PC-3 (cell line): ENCODE data around the gene VNN1.

Experiments used
- EZH2 ChIP-seq: fragments of 300-600 bp; sonication (generic); IDR thresholded peaks from one replicate; pipeline ENCODE4 v1.6.1; 2017; ENCODE audit warnings: antibody characterized with exemption, mild to moderate bottlenecking, low read length; ENCODE audit not compliant: unreplicated experiment
- TF ChIP-seq, protein P1 (sequence below): fragments of 300-600 bp; sonication (generic); conservative IDR thresholded peaks from 2 replicates; pipeline ENCODE4 v1.5.1; 2017; ENCODE audit warnings: antibody characterized with exemption, low read depth, mild to moderate bottlenecking, low read length

DNA sequence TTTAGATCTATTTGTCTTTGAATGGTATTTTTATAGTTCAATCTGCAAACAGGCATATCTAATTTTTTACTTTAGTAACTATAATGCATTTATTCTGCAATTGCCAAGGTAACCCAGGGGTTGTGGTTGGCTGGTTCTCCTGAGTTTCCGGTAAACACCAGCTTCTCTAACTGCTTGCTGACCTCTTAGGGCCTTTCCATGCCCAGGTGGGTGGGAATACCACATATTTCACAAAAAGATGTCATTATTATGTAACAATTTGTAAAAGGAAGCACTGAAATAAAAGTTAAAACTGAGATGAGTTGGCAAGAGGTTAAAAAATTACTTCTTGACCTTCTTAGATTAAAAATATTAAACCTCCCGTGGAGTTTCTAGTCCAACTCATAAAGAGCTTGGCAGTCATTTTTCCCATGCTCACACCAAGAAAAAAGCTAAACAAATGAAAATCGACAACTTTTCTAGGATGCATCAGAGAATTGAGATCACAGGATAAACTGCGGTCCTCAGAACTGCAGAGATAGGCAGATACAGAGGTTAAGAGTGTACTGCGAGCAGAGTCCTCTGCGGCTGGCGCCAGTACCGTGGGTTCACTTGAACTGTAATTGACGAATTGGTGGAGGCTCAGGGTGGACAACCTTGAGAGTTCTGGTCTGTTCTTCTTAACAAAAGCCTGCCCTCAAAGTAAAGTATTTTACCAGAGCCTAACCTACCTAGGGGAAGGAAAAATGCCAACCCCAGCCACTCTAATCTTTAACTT lies 2.2 kb upstream of the VNN1 start:
- TF ChIP-seq, protein P1, sequence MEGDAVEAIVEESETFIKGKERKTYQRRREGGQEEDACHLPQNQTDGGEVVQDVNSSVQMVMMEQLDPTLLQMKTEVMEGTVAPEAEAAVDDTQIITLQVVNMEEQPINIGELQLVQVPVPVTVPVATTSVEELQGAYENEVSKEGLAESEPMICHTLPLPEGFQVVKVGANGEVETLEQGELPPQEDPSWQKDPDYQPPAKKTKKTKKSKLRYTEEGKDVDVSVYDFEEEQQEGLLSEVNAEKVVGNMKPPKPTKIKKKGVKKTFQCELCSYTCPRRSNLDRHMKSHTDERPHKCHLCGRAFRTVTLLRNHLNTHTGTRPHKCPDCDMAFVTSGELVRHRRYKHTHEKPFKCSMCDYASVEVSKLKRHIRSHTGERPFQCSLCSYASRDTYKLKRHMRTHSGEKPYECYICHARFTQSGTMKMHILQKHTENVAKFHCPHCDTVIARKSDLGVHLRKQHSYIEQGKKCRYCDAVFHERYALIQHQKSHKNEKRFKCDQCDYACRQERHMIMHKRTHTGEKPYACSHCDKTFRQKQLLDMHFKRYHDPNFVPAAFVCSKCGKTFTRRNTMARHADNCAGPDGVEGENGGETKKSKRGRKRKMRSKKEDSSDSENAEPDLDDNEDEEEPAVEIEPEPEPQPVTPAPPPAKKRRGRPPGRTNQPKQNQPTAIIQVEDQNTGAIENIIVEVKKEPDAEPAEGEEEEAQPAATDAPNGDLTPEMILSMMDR: no peak
- no peak for TF ChIP-seq EZH2
